OCI-LY3 (cell line): ENCODE measurements around the gene TCTN1.
A peak's percentile ranks its signal among the peaks of the same experiment; 100 is the strongest.

Experiments used
- H2AFZ ChIP-seq: fragments of 200-600, 300-600 bp; shearing (Covaris generic); 2 replicates; pipeline ENCODE4 v1.6.0; 2014; ENCODE audit warnings: antibody characterized with exemption, low read depth, low read length
- H3K27ac ChIP-seq: fragments of 200-600, 300-600 bp; sonication (generic); 2 replicates; pipeline ENCODE4 v1.5.1; 2014; ENCODE audit warnings: mild to moderate bottlenecking, low read length, moderate library complexity, mixed read lengths
- H3K27me3 ChIP-seq: fragments of 200-600, 300-600 bp; sonication (generic); 2 replicates; pipeline ENCODE4 v1.6.1; 2014; ENCODE audit warnings: low read depth, low read length, mixed read lengths
- H3K36me3 ChIP-seq: fragments of 200-600, 300-600 bp; sonication (generic); replicated peaks from 2 replicates; pipeline ENCODE3; 2014; ENCODE audit warnings: low read depth, low read length, mixed read lengths
- H3K4me1 ChIP-seq: fragments of 300-600, 200-600 bp; sonication (generic); 2 replicates; pipeline ENCODE4 v1.6.1; 2014; ENCODE audit warnings: low read length, mixed read lengths
- H3K4me2 ChIP-seq: fragments of 200-600, 300-600 bp; sonication (generic); 2 replicates; pipeline ENCODE4 v1.6.1; 2014; ENCODE audit warnings: low read length, mixed read lengths
- H3K4me3 ChIP-seq: fragments of 300-600, 200-600 bp; sonication (generic); 2 replicates; pipeline ENCODE4 v1.5.1; 2014; ENCODE audit warnings: antibody characterized with exemption, mild to moderate bottlenecking, low read length, moderate library complexity
- H3K79me2 ChIP-seq: fragments of 300-600, 200-600 bp; shearing (Covaris generic); 2 replicates; pipeline ENCODE4 v1.6.1; 2014; ENCODE audit warnings: mild to moderate bottlenecking, low read length, mixed read lengths
- H3K9ac ChIP-seq: fragments of 300-600, 200-600 bp; shearing (Covaris generic); 2 replicates; pipeline ENCODE4 v1.6.0; 2014; ENCODE audit warnings: mild to moderate bottlenecking, low read length, moderate library complexity
- H3K9me3 ChIP-seq: fragments of 200-600, 300-600 bp; shearing (Covaris generic); 2 replicates; pipeline ENCODE4 v1.6.1; 2014; ENCODE audit warnings: low read length, mixed read lengths; ENCODE audit not compliant: insufficient read depth
- H4K20me1 ChIP-seq: fragments of 200-600, 300-600 bp; sonication (generic); 2 replicates; pipeline ENCODE4 v1.6.1; 2016; ENCODE audit warnings: low read length, mixed read lengths; ENCODE audit not compliant: insufficient read depth
- CTCF ChIP-seq: fragments of 200-600, 300-600 bp; sonication (generic); IDR thresholded peaks from 2 replicates; pipeline ENCODE4 v1.5.1; 2014; ENCODE audit warnings: antibody characterized with exemption, low read length, low read depth
- EZH2phosphoT487 ChIP-seq: fragments of 200-600 bp; shearing (Covaris generic); IDR thresholded peaks from 2 replicates; pipeline ENCODE4 v1.6.1; 2018; ENCODE audit warnings: antibody characterized with exemption, mixed run types, low read depth

The TCTN1 gene

DNA sequence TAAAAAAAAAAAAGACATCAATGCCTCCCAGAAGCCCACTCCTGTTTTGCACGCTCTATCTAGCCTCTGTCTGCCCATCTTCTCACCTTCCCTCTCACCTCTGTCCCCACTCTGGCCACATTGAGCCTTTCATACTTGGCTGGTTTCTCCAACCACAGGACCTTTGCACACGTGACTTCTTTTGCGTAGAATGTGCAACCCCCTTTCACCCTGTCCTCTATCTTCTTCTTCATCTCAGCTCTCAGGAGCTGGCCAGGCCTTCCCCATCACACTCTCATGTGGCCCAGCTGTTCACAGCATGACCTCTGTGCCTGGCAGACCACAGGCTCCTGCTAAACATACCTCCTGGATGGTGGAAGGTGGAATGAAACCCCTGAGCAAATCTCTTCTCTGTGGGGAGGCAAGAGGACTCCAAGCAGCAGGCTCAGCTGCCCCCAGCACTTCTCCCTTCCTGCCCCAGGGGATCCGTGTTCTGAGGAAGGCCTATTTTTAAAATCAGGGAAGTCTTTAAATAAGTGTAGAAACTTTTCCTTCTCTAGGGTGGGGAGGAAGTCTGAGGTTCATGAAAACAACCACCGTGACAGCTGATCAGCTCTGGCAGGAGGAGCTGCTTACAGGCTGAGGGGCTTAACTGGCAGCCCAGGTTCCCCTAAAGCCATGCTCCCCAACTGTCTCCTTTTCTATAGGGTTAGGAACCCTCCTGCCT is 63.4 kb downstream of the TCTN1 start:
- H3K9me3 ChIP-seq = peaks cover 5% of the 10 kb centered on the region; the same call in 1 of the 2 replicates
- peak overlapping the region; percentile 63 for H3K4me2 ChIP-seq
- H4K20me1 ChIP-seq = no peaks in the 10 kb centered on the region
- H3K9ac ChIP-seq = peak overlapping the region; percentile 31; the same call in 1 of the 2 replicates
- H3K4me1 ChIP-seq = peaks cover 26% of the 10 kb centered on the region
- H2AFZ ChIP-seq = peak overlapping the region; percentile 68; the same call in 1 of the 2 replicates
- H3K27me3 ChIP-seq = no peaks in the 10 kb centered on the region
- H3K4me3 ChIP-seq = peak overlapping the region; percentile 24
- H3K36me3 ChIP-seq = no peaks in the 10 kb centered on the region
- H3K79me2 ChIP-seq = no peaks in the 10 kb centered on the region
- peak overlapping the region; percentile 59 for H3K27ac ChIP-seq
- TF ChIP-seq CTCF (no peak), EZH2phosphoT487 (no peak)

- H3K79me2 ChIP-seq = no peaks in the 10 kb centered on the region
- no peaks in the 10 kb centered on the region for H4K20me1 ChIP-seq
- H3K27ac ChIP-seq = peak overlapping the region; percentile 59
- H3K9ac ChIP-seq = peak overlapping the region; percentile 31; the same call in 1 of the 2 replicates
- peak overlapping the region; percentile 63 for H3K4me2 ChIP-seq
- H2AFZ ChIP-seq = no peak overlapping the region
- H3K4me1 ChIP-seq = peaks cover 26% of the 10 kb centered on the region
- peak overlapping the region; percentile 24 for H3K4me3 ChIP-seq
- no peaks in the 10 kb centered on the region for H3K36me3 ChIP-seq
- no peaks in the 10 kb centered on the region for H3K27me3 ChIP-seq
- peaks cover 5% of the 10 kb centered on the region; the same call in 1 of the 2 replicates for H3K9me3 ChIP-seq
- TF ChIP-seq EZH2phosphoT487 (no peak), CTCF (no peak)
These were observed 64.1 kb downstream of the TCTN1 start for GRCh38 chr12:110677982-110678381.

DNA sequence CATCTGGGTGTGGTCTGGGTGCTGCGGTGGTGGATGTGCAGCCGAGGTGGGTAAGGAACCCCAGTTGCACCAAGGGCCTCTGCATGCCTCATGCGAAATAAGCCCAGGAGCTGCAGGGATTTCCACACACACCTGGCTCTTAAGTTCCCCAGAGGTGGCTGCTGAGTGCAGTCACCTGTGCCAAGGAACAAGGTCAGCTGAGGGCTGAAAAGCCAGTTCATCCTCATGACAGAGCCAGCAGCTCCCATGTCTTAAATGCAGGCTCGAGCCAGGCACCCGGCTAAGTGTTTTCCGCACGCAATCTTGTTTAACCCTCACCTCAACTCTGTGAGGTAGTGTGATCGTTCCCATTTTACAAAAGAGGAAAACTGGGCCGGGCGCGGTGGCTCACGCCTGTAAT is 65.3 kb downstream of the TCTN1 start:
- Histone ChIP-seq H3K9ac (no peak overlapping the region), H3K4me1 (peaks cover 26% of the 10 kb centered on the region), H3K27ac (no peak overlapping the region), H3K4me2 (no peak overlapping the region), H3K27me3 (no peaks in the 10 kb centered on the region), H3K36me3 (no peaks in the 10 kb centered on the region), H4K20me1 (no peaks in the 10 kb centered on the region), H3K79me2 (no peaks in the 10 kb centered on the region), H3K4me3 (no peak overlapping the region), H3K9me3 (peaks cover 5% of the 10 kb centered on the region; the same call in 1 of the 2 replicates), H2AFZ (no peak overlapping the region)
- TF ChIP-seq EZH2phosphoT487 (no peak), CTCF (no peak)

- Histone ChIP-seq H3K4me2 (no peak overlapping the region), H2AFZ (no peak overlapping the region), H3K9ac (no peak overlapping the region), H3K79me2 (no peaks in the 10 kb centered on the region), H3K36me3 (no peaks in the 10 kb centered on the region), H3K9me3 (no peaks in the 10 kb centered on the region), H3K27ac (no peak overlapping the region), H3K4me3 (no peak overlapping the region), H3K27me3 (no peaks in the 10 kb centered on the region), H4K20me1 (no peaks in the 10 kb centered on the region), H3K4me1 (peaks cover 26% of the 10 kb centered on the region)
- TF ChIP-seq EZH2phosphoT487 = no peak
- no peak for TF ChIP-seq CTCF
These were observed 66.1 kb downstream of the TCTN1 start for GRCh38 chr12:110680032-110680431.
